A204.1 (cell line): ENCODE data around the gene PRKCE.
"Not testable (repeated sequence)": the region's sequence is repeated elsewhere in the genome, so short reads cannot be mapped to it uniquely, and the experiment has no call there.

Experiments used
- FAIRE-seq: peaks from 2 replicates; lab custom pipeline; 2012; peaks lifted over from hg19 to GRCh38; lab: Jason Lieb, UNC

PRKCE gene

DNA sequence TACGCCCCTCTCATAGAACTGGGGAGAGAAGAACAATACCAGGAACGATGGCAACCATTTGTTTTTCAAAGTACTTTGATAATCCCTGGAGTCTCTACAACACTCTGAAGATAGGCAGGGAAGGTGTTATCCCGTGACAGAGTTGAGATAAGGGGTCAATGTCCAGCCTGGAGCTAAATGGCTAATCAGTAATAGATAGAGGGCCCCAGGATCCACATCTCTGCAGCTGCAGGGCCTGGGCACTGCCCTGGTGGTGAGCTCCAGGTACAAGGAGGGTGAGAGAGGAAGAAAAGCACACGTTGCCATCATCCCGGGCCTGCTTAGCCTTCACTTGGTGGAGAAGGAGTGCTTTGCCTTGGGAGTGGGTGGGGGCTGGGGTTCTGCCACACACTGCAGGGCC lies 260.6 kb downstream of the PRKCE start:
- no peak for FAIRE-seq

DNA sequence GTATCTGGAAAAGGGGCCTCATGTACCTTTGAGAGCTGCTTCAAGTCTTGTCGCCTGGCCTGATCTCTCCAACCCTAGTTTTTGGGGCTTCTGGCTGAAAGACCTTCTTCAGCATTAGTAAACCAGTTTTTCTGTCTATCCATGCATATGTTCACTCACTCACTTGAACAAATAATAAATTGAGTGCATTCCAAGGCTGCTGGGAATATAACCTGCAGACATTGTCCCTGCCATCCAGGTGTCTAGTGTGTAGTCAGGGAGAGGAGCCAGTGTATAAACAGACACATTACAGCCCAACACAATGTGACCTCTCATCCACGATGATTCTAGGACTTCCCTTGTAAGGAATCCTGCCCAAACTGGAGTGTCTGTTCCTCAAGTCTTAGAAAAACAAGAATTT lies 262.1 kb downstream of the PRKCE start:
- no peak for FAIRE-seq

DNA sequence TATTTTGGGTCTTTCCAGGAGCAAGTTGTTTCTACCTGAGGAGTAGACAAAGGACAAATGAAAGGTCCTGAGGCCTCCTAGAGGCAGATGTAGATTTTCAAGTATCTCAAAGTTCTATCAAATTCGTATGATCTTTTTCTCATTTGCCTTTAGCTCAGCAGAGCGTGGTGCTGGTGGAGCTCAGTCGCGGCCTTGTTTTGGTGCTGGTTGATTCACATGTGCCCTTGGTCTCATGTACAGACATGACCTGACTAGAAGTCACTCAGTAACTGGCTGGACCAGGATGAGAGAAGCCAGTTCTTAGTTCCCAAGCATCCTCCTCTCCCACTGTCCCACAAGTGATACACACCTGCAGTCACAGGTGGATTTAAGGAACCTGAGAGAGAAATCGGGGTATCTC lies 264.0 kb downstream of the PRKCE start:
- no peak for FAIRE-seq

DNA sequence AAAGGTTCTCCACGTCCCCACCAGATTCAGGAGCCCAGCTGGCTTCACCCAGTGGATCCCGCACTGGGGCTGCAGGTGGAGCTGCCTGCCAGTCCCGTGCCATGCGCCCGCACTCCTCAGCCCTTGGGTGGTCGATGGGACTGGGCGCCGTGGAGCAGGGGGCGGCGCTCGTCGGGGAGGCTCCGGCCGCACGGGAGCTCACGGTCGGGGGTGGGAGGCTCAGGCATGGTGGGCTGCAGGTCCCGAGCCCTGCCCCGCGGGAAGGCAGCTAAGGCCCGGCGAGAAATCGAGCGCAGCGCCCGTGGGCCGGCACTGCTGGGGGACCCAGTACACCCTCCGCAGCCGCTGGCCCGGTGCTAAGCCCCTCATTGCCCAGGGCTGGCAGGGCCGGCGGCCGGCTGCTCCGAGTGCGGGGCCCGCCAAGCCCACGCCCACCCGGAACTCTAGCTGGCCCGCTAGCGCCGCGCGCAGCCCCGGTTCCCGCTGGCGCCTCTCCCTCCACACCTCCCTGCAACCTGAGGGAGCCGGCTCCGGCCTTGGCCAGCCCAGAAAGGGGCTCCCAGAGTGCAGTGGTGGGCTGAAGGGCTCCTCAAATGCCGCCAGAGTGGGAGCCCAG lies 266.2 kb downstream of the PRKCE start:
- not testable (repeated sequence) for FAIRE-seq

DNA sequence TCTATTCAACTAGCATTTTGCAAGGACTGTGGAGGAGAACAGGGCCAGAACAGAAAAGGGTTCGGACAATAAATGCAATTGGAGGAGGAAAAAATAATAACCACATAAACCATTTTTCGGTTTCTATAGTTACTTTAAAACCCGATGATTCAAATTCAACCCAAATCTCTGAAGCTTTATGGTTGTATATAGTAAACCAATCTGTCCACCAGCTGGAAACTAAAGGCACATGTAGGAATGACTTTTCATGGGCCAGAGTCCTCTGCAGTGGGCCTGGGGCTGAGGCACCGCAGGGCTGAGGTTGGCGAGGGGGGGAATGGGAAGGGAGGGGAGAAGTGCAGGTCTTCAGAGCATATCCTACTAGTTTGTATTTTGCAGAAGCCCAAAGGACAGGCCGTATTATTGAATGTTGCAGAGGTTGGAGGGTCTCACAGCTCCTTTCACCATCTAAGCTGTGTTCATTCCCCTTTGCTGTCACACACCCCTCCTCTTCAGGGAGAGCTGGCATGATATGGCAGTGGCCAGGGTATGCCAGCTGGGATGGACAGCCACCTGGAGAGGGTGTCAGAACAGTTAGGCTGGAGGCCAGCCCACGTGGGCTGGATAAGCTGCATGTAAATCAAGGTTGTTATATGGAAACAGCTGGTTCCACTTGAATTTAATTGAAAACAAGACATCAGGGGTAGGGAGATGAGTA lies 267.1 kb downstream of the PRKCE start:
- no peak for FAIRE-seq

DNA sequence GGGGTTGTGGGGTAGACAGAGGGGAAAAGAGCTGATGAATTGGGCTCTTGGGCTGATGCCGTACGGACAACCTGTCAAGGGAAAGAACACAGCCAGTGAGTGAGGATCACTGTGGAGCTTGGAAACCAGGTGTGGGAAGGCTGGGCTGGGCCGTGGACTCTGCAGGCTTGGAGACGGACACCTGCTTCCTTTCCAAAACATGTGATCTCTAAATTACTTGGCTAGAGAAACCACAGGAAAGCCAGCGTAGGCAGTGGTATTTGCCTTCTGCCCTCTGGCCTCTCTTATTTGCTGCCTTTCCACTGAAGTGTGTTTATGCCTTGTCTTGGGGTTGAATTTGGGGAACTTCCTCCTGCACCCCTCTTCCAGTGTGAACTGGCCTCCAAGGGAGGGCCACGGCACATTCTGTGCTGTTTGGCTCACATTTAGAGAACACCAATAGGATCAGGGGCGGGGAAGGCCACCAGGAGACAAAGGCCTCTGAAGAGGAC lies 267.7 kb downstream of the PRKCE start:
- FAIRE-seq, result no peak

DNA sequence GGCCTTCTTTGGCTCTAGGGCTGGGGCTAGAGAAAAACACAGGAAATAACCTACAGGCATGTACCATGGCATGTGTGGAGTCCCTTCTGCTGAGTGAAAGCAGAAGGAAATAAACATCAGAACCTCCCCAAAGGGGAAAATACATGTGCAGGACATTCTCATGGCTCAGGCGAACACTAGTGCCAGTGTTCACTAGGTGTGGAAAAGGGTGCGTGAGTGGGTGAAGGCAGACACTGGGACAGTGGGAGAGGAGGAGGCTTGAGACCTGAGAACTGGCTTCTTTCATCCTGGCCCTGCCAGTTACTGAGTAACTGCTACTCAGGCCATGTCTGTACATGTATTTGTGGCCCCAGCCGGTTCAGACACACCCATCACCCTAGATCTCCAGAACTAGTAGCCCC lies 268.2 kb downstream of the PRKCE start:
- no peak for FAIRE-seq

- FAIRE-seq, result no peak
Observed at GRCh38 chr2:45921921-45922320, 270.4 kb downstream of the PRKCE start.

GRCh38 chr2:45922577-45922988 lies 271.1 kb downstream of the PRKCE start:
- FAIRE-seq, result no peak

- no peak for FAIRE-seq
Observed at GRCh38 chr2:45923701-45924100, 272.2 kb downstream of the PRKCE start.

DNA sequence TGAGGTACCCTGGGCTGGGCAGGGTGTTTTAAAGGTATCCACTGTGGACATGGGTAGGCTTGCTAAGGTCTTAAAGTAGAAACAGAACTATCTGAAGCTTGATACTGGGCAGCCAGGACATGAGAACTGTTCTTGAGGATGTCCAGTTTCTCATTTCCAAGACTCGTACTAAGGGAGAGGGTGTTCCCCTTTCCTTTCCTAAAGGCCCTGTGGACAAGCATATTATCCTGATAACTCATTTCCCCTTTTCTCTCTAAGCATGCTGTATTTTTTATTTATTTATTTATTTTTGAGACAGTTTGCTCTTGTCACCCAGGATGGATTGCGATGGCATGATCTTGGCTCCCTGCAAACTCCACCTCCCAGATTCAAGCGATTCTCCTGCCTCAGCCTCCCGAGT lies 273.6 kb downstream of the PRKCE start:
- no peak for FAIRE-seq

- FAIRE-seq, result no peak
Observed at GRCh38 chr2:45925636-45926366, 274.3 kb downstream of the PRKCE start.

DNA sequence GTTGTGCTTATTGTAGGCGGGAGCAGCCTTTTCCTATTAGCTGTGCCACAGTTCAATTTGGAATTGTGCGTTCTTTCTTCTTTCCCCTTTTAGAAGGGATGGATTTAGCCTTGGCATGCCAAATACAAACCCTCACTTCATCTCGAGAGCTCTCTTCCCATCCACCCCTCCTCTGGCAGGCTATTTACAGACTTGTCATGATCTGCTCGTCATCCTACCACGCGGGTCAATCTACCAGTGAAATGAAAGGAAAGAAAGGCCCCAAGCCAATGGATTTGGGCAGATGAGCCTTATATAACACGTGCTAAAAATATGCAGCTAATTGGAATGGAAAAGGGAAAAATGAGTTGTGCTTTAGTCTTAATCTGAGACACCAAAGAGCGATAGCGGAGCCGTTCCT lies 277.5 kb downstream of the PRKCE start:
- FAIRE-seq, result no peak

DNA sequence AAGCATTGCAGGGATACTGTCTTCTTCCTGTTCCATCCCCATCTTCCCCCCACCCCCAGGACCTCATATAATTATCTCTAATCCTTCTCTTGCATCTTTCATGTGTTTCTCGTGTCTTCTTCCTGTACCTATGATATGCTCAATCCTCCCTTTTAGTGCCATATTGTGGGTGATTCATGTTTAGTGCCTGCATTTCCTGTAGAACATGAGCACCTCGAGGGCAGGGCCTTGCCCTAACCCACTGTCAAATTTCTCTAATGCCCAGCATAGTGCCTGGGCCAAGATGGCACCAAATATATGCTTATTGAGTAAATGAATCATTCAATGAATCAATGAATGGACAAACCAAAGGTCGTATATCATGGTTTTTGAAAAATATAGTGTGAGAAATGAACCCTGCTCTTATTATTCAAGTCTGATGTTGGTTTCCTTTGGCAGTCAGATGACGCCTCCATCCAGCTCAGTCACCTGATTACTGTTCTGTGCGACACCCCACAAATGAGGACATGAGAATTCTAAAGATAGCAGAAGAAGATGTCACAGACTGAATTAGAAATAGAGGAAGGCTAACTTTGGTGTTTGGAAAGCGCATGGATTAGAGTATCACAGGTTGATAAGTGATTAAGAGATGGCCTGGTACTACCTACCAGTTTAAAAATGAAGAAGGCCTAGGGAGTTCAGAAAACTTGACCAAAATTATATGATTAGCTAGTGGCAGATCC lies 278.4 kb downstream of the PRKCE start:
- no peak for FAIRE-seq

GRCh38 chr2:45930396-45930792 lies 278.9 kb downstream of the PRKCE start:
- FAIRE-seq, result no peak

- no peak for FAIRE-seq
Observed at GRCh38 chr2:45932278-45932975, 281.0 kb downstream of the PRKCE start.

- FAIRE-seq, result peak; percentile 56
Observed at GRCh38 chr2:45935791-45936622, 284.5 kb downstream of the PRKCE start.

DNA sequence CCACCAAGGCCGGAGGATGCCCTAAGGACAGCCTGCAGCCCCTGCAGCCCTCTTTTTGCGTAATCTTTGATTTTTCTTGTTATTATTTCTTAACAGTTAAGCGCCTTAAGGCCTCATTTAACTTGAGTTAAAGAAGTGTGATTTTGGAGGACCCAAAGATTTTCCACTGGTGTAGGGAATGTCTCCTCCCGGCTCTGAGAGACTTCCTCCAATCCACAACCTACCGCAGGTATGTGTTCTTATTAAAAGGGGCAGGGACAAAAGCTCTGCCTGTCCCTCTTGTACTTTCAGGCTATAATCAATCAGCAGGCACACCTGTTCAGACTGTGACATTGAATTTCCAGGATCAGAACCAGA lies 285.1 kb downstream of the PRKCE start:
- FAIRE-seq, result no peak

GRCh38 chr2:45937990-45938389 lies 286.5 kb downstream of the PRKCE start:
- no peak for FAIRE-seq

DNA sequence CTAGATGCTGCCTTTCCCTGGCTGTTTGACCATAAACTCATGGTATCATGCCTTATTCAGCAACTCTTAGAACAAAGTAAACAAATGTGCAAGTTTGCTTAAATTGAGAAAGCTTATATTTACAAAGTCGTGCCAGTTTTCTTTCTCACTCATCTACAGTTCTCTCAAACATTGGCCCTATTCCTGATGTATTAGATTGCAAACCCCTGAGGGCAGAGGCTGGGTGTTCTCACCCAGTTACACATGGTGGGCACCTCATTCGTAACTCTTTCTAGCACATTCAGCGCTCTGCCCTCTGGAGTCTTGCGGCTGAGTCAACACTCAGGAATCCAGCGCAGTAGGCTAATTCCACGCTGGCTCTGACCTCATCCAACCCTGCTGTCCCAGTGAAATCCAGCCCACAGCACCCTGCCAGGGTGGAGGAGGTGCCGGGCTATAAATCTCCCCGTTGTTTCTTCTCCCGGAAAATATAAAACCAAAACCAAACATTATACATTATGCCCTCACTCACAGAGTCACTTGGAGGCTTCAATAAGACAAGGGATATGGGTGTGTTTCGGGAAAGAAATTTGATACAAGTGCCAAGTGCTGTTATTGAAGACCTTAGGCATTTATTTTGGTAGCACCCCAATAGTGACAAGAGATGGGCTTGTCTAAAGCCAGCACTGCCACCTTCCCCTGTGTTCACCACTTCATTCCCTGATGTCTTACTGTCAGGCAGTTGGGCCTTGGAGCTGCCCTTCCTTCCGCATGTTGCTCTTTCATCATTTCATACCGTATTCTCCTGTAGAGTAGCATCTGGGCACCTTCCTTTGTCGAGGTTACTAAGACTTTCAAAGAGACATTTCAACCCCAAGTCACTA lies 287.4 kb downstream of the PRKCE start:
- FAIRE-seq, result peak; percentile 41
